ENCODE results near the gene RANBP10. TPM values are rescaled to one million over a fixed set of nuclear protein-coding genes. Genes with fewer than 3 reads are reported as not detected.

Gene RANBP10
- total and polyA plus RNA-seq, 2 of the 13 experiments (the other 11 are each of a cell fraction or from before 2014, with no cell fraction given), result 9.2 to 22.7 TPM

- TF ChIP-seq BCL3 (CRISPR knock-in tag; IDR thresholded peaks at IDR 0.05) (no peak), ZNF609 (CRISPR knock-in tag; IDR thresholded peaks at IDR 0.05; ENCODE audit: borderline replicate concordance) (no peak)
Observed at GRCh38 chr16:67770346-67770991, 35.9 kb downstream of the RANBP10 start (continued).

- BruUV-seq (replicated peaks), result no TSS peak
- TF ChIP-seq ZNF878 (CRISPR knock-in tag; IDR thresholded peaks at IDR 0.05) (no peak), ZBTB43 (CRISPR knock-in tag; conservative IDR thresholded peaks at IDR 0.05) (no peak), ZFP62 (CRISPR knock-in tag; IDR thresholded peaks at IDR 0.05) (no peak), ZNF501 (CRISPR knock-in tag; IDR thresholded peaks at IDR 0.05) (no peak), ELK4 (CRISPR knock-in tag; IDR thresholded peaks at IDR 0.05; ENCODE audit: borderline replicate concordance) (no peak), ESRRA (CRISPR knock-in tag; IDR thresholded peaks at IDR 0.05; ENCODE audit: low read depth) (no peak)
- Histone ChIP-seq H3K4me3 (replicated peaks in 1 of 3; ENCODE audit: insufficient read depth in 1 of 3, low read depth in 2 of 3, low read length in 3 of 3) (no peak overlapping the region), H3K27me3 (ENCODE audit: control insufficient read depth in 1 of 2, insufficient read depth in 2 of 2, low read length in 2 of 2) (no peaks in the 10 kb centered on the region), H3K9me3 (ENCODE audit: low read length) (no peaks in the 10 kb centered on the region), H3K79me2 (ENCODE audit: insufficient read depth, low read length) (no peaks in the 10 kb centered on the region), H3K9ac (ENCODE audit: insufficient read depth, low read depth, low read length) (no peak overlapping the region), H2AFZ (ENCODE audit: low read length) (no peak overlapping the region), H3K4me2 (ENCODE audit: low read depth, low read length) (no peak overlapping the region), H3K4me1 (ENCODE audit: insufficient read depth, low read length) (no peaks in the 10 kb centered on the region), H3K36me3 (replicated peaks in 1 of 2; ENCODE audit: control insufficient read depth in 1 of 2, insufficient read depth in 2 of 2, low read length in 2 of 2) (peaks cover 2 to 44% of the 10 kb centered on the region in 2 experiments; a peak in 4 of 5 replicates), H3K27ac (ENCODE audit: extremely low read length, insufficient read depth, low read length) (no peak overlapping the region), H4K20me1 (ENCODE audit: insufficient read depth, low read length) (no peaks in the 10 kb centered on the region; the same call in 1 of the 2 replicates)
- ChIA-PET POLR2A (interaction anchor here (0.7 kb wide), 1 partner anchor 462 kb away, joined by 3 read pairs; no protein-coding TSS in a partner anchor), CTCF (ENCODE audit: low intra/inter-chr PET ratio, low total read pairs) (no interaction called here)
- no peak for DNase-seq (ENCODE audit: low spot score)
- in situ Hi-C loops (cut with HindIII; ENCODE audit: extremely low pct_ligation_motif_present, low pct_unique_long_range_greater_than_20kb) (no loop called here), intact Hi-C loops (cut with micrococcal nuclease; ENCODE audit: unreplicated experiment) (no loop called here)
- no peak for ATAC-seq
- WGBS (ENCODE audit: low lambda C conversion rate), result 95% methylated on average over 7 of the region's 7 CpGs
- FAIRE-seq, result no peak
Observed at GRCh38 chr16:67767953-67768352, 38.4 kb downstream of the RANBP10 start.

All from HepG2 (cell line).